HTR-8/SVneo (cell line): ENCODE results near the gene DGKH.

Experiments
- DNase-seq: peaks from one replicate; pipeline ENCODE4 v3.0.0; 2011; ENCODE audit warnings: low spot score, mixed read lengths; ENCODE audit not compliant: insufficient read length
- FAIRE-seq: peaks from 2 replicates; lab custom pipeline; 2011; peaks lifted over from hg19 to GRCh38; lab: Jason Lieb, UNC

Gene DGKH

DNA sequence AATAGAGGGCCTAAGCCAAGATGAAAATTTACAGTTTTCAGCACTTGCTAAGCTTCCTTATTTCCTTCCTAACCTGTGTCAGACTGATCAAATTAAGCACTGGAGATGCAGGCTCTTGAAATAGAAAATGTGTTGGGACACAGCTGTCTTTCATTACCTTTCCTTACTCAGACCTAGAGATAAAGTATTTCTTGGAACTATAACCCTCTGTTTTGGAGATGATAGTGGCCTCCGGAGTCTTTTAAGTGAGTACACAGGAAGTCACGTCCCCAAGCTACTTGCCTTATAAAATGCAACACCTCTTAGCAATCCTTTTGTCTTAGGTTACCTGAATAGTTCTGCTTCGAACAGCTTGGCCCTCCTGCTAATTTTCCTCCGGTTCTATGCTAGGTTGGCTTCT lies 211.1 kb downstream of the DGKH start:
- DNase-seq (no peak), FAIRE-seq (no peak)

DNA sequence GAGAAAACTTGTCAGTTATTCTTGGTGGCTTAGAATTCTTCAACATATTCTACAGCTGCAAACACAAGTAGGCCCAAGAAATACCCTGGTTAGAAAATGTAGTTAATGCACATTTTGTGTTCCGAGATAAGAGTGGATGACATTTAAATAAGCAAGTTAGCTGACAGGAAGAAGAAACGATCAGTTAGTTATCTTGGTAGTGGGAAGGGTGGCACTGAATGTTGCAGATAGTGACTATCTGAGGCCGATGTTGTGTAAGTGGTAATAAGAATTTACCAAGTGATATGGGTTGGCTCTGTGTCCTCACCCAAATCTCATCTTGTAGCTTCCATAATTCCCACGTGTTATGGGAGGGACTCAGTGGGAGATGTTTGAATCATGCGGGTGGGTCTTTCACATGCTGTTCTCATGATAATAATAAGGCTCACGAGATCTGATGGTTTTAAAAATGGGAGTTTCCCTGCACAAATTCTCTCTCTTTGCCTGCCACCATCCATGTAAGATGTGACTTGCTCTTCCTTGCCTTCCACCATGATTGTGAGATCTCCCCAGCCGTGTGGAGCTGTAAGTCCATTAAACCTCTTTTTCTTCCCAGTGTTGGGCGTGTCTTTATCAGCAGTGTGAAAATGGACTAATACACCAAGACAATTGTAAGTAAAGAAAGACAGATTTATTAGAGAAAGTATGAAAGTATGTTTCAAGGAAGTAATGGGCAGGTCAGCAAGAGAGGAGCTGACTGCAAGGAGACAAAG lies 212.6 kb downstream of the DGKH start:
- no peak for DNase-seq
- FAIRE-seq = no peak

DNA sequence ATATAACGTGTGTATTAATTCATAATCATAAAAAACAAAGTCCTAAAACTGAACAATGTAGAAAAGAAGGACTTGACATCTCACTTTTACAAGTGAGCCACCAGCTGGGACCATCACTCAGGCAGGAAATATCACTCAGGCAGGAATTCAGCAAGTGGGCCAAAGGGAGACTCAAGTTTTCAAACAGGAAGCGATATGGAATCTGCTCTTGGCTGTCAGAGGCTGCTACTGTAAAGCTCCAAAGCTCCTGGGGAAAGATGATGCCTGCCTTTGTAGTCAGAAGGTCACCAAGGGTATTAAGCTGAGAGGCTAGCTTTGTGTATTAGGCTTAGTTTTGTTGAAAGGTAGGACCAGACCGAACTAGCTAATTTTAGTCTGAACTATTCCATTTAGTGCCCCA lies 218.0 kb downstream of the DGKH start:
- peak; percentile 7 for DNase-seq
- FAIRE-seq = no peak

DNA sequence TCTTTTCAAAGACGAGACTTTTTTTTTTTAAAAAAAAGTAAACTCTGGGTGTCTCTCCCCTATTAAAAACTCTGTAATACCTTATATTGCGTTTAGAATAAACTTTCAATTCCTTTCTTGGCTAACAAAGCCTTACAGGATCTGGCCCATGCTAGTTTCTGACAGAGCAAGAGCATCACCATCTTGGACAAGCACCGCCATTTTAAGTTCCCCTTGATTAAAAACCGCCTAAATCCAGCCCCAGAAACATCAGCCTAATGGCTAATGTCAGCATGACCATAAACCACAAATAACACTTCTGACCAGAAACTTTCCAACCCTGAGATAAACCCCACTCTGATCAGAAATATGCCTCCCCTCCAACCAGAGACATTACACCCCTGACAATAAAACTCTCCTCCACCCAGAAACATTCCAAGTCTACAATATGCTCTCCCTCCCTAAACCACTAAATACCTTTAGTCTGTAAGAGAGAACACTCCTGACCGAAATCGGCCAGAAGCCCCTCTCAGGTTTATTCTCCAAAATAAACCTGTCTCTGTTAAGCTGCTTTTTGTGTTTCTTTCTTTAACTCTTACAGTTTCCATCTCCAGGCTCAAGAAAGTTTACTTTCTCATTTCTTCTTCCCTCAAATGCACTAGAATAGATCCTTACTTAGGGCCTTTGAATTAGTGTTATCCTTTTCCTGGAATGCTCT lies 221.9 kb downstream of the DGKH start:
- FAIRE-seq (no peak), DNase-seq (no peak)

DNA sequence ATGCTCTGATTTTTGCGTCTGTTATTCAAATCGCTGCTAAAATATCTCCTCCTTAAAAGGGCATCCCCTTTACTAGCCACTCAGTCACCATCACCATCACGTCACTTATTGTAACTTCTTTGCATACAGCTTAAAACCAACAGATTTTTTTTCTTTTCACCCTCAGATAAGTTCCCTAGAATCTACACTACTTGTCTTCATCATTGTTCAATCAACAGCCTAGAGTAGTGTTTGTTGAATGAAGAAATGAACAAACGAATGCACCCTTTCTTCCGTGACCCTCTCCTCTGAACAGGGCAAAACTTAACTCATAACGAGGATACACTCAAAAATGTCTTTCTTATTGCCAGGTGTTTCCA lies 222.4 kb downstream of the DGKH start:
- no peak for FAIRE-seq
- DNase-seq = no peak

DNA sequence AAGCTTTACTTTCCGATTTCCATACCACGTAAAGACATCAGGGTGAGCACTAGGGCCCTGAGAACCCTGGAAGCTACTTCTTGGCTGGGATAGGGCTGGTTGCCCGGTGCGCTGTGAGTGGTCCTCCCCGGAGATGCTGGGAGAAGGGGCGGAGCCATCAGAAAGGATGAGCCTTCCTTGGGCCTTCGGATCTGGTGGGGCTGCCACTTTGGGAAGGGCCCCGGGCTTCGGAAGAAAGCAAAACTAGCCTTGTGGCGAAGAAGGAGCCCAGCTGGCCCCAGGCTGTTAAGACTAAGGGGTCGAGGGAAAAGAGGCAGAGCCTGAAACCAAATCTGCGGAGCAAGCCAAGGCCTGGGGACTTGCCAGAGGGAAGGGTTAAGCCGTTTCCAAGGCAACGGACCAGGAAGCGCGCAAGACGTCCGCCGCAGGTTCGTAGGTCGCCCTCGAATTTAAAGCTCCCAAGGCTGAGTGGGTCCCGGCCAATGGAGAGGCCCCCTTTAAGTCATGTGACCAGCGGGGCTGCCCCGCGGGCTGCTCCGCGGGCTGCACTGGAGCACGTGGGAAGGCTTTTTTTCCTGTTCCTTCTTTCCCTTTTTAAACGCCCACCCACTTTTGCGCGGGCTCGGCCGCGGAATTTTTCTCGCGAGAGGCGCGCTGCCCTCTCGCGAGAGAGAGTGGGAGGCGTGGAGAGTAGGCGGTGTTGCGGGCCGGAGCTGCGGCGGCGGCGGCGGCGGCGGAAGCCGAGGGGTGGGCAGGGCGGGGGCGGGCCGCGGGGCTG lies 223.1 kb downstream of the DGKH start:
- DNase-seq (peak; percentile 86), FAIRE-seq (no peak)

DNA sequence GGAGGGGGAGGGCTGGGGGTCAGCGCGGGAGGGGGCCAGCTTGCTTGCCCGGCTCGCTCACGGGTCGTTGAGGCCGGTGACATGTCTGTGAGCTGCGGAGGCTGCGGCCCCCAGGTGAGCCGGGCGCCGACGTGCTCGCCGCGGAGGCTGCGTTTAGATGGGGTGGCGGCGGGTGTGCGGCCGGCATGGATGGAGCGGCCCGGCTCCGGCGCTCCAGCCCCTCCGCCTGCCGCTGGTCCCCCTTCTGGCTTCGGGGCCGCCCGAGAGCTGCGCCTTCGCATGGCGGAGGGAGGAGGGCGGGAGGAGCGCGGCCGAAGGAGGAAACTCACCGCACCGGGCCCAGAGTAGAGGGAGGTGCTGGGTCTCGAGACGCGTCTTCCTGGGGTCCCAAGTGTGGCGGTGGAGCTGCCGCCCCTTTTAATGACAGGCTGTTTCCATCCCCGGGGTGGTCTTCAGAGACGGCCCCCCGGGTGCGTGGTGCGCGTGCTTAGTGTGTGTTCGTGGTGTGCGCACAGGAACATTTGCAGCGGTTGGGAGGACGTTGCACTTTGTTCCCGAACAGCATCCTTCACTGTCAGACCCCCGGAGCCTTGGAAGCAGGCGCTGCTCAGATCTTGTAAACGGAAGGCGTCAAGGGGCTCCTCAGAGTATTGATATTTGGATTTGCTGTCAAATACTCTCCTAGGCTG lies 223.8 kb downstream of the DGKH start, which contains the start of gene AKAP11:
AKAP11 (plus strand) TSS at position 38 of the 689 bp plus-strand sequence. CDS start 14,197 bp downstream, outside the sequence.
- FAIRE-seq (no peak), DNase-seq (peak; percentile 5)

DNA sequence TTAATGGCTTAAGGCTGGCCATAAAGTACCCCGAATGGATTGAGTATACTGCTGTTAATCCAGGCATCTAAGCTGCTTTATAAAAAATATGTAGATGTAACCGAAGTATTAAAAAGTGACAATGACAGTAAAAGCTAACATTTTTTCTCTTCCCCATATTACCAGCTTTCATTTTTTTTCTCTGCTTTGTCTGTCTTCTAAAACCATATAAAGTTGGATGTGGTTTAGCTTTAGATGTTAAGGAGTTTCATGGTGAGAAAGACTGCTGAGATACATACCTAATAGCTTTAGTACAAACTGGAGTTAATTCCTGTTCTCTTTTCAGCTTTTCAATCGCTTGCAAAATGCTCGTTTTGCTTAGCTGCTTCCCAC lies 224.3 kb downstream of the DGKH start:
- FAIRE-seq = no peak
- no peak for DNase-seq

DNA sequence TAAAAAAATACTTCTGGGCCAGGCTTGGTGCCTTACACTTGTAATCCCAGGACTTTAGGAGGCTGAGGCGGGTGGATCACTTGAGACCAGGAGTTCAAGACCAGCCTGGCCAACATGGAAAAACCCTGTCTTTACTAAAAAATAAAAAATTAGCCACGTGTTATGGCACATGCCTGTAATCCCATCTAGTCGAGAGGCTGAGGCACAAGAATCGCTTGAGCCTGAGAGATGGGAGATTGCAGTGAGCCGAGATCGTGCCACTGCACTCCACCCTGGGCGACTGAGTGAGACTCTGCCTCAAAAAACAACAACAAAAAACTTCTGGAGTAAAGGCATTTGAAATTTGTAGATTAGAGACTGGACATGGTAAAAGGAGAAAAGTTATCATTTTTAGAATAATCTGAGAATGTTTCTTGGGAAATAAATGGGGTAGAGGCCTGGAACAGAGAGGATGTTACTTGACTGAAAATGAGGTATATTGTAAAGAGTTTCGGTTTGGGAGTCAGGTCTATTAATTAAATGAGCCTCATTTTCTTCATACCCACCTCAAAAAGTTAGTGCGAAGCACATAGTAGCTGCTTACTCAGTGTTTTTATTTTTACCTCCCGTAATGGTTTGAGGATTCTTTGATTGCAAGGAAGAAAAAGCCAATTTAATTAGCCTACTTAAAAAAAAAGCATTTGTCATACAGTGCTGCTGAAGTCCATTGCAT lies 226.1 kb downstream of the DGKH start:
- FAIRE-seq (no peak), DNase-seq (no peak)

DNA sequence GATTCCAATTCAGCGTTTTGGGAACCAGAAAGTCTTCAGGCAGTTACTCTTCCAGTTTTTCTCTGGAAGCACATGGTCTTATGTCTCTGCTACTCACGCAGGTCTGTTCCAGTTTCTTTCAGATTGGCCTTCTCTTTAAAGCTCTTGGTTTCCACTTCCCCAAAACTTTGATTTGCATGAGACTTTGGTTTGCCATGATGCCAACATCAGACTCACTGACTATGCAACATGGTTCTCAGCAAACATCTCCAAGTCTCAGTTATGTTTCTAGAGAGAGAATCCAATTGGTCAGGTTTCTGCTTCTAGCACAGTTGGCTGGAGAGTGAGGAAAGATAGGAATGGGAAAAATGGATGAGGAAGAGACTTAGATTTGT lies 226.6 kb downstream of the DGKH start:
- no peak for FAIRE-seq
- no peak for DNase-seq

DNA sequence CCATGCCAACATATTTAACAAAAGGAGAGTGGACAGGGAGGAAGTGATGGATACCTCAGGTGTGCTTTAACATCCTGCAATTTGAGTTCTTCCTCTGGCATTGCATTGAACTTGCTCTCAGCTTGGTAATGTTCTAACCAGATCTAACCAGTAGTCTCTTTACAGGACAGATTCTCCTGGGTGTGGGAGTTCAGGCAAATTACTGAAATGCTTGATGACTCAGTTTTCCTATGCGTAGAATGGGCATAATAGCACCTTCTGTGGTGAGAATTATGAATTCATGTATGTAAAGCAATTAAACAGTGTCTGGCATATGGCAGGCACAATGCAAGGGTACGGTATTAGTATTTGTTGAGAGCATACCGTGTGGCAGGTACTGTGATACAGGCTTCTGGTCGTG lies 227.1 kb downstream of the DGKH start:
- DNase-seq = no peak
- no peak for FAIRE-seq

DNA sequence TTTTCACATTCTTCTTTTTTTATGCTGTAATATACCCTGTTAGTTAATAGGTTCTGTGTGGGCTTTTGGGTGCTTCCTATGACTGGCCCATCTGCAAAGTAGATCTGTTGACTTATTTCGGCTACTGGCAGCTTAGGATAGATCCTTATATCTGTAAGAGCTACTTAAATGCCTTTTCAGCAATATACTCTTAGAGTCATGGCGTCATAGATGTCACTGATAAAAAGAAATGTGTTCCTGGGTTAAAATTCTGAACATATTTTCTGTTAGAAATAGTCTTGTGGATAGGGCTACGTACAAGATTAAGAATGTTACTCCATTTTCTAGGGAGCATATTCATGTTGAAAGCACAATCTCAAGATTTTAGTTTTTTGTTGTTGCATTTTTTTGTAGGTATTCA lies 228.2 kb downstream of the DGKH start:
- no peak for DNase-seq
- FAIRE-seq = no peak

DNA sequence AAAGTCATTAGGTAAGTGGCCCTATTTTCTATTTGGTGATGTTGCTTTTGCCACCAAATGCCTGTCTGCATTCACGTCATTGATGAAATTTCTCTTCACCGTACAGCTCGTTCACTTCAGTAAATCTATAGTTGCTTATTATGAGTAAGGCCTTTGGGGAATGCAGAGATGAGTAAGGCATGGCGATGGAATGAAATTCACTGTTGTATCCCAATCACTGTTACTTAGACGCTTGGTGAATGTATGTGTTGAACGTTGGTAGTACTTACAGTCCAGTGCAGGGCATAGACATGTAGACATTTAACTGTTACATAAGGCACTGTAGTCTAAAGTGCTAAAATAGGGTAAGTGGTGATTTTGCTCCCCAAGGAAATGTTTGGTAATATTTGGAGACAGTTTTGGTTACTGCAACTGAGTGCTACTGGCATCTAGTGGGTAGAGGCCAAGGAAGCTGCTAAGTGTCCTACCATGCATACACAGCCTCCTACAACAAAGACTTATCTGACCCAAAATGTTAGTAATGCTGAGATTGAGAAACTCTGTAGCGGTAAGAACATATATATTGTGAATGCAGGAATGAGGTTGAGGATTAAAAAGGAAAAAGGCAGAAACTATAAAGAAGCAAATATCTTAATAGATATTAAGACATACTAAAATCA lies 229.3 kb downstream of the DGKH start:
- no peak for DNase-seq
- no peak for FAIRE-seq

DNA sequence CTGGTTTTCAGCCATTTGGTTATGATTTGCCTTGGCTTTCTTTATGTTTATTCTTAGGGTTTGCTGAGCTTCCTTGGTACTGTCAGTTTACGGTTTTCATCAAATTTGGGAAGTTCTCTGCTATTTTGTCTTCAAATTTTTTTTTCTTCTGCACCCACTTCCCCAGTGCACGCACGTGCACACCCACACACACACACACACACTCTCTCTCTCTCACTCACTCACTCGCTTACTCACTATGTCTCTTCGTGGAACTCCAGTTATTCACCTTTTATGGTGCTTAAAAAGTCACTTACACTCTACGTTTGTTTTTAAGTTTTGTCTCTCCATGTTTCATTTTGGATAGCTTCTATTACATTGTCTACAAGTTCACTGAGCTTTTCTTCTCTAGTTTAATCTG lies 230.6 kb downstream of the DGKH start:
- no peak for FAIRE-seq
- no peak for DNase-seq

DNA sequence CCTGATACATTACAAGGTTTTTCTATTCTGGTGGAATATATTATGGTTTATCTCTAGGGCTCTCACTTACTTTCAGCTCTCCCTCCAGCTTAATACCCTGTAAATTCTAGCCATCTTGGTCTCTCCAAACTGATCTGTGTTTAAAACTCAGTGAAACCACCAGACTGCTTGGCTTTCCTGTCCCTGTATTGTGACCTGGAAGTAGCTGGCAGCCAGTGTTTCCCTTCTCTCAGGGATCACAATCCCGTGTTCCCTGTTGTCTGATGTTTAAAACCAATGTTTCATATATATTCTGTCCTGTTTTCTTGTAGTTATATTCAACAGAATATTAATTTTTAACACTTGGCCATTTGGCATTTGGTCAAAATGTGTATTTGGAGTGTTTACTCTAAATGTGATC lies 231.5 kb downstream of the DGKH start:
- FAIRE-seq (no peak), DNase-seq (no peak)

DNA sequence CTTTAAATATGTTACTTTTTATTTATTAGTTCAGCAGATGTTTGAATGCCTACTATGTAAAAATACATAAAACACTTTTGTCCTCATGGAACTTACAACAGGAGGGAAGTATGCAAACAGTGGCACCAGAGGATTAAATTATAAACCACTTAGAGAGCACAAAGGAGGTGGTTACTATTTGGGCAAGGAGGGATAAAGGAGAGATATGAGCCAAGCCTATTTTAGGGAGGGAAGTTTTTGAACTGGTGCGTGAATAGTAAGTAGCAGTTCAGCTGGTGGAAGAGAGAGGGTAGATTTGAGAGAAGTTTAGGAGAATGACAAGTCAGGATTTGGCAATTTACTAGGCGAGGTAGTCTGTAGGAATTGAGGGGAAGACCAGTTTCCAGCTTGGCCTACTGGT lies 232.1 kb downstream of the DGKH start:
- FAIRE-seq (no peak), DNase-seq (no peak)

DNA sequence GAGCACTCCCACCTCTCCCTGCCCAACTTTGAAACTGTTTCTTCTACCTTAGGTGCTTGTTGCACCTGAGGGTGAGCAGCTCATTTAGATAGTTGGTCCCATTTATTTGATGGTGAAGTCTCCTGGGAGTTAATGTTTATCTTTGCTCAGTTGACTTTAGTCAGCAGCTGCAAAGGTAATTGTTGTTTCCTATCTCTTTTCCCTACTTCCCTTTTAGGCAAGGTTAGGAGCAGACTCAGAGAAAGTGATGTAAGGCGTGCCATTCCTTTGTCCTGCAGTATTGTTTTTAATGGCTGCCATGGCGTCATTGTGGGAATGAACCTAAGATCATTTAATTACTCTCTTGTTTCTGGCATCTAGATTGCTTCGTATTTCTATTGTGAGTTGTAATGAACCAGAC lies 235.1 kb downstream of the DGKH start:
- FAIRE-seq = no peak

DNA sequence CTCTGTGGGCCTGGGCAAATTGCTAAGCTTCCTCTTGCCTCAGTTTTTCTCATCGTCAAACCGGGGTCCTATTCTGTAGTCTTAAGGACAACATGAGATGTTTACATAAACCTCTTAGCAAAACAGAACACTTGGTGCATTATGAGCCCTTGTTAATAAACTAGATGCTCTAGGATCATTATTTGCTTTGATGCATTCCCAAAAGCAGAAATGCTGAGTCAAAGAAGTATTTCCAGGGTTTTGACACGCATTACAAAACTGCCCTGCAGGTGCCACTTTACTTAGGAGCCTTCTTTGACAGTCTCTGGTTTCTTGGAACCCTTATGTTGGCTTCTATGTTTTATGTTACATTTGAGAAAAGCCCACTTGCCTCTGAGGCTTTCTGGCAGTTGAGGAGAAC lies 235.6 kb downstream of the DGKH start:
- DNase-seq (no peak), FAIRE-seq (no peak)

More for the DNA sequence above, 235.1 kb downstream of the DGKH start:
- no peak for DNase-seq
